Measurements from ENCODE around the gene TEX10.

Gene TEX10

GRCh38 chr9:100269656-100270055, 83.1 kb downstream of the TEX10 start:
- TF ChIP-seq CTCF (conservative IDR thresholded peaks at IDR 0.05) (no peak), ZFX (IDR thresholded peaks at IDR 0.05) (no peak)
- H3K27ac ChIP-seq, result no peak overlapping the region

- TF ChIP-seq CTCF (conservative IDR thresholded peaks at IDR 0.05), result no peak
- no peak overlapping the region for H3K27ac ChIP-seq
These were observed 84.5 kb downstream of the TEX10 start for GRCh38 chr9:100268271-100268670.

- no peak overlapping the region for H3K27ac ChIP-seq
- TF ChIP-seq CTCF (conservative IDR thresholded peaks at IDR 0.05), result no peak
- no peak for TF ChIP-seq ZFX (IDR thresholded peaks at IDR 0.05)
These were observed 85.5 kb downstream of the TEX10 start for GRCh38 chr9:100267211-100267610.

All from C4-2B (cell line).